GM21737 (cell line): ENCODE results near the gene ATP6AP1.

ENCODE experiments used
- ATAC-seq: cut with Tn5 transposase; IDR thresholded peaks from one replicate; pipeline ENCODE4 v1.9.1; 2021; ENCODE audit warnings: mild to moderate bottlenecking, moderate library complexity; ENCODE audit not compliant: unreplicated experiment

ATP6AP1 gene

DNA sequence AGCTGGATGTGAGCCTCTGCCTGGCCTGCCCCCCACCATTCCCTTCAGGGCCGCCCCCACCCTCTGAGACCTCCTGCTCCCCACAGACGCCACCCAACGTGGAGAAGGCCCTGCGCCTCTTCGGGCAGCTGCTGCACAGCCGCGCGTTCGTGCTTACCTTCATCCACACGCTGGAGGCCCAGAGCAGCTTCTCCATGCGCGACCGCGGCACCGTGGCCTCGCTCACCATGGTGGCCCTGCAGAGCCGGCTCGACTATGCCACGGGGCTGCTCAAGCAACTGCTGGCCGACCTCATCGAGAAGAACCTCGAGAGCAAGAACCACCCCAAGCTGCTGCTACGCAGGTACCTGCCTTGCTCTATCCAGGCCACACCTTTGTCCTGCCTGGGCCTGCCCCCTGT is 39.7 kb downstream of the ATP6AP1 start:
- no peak for ATAC-seq

DNA sequence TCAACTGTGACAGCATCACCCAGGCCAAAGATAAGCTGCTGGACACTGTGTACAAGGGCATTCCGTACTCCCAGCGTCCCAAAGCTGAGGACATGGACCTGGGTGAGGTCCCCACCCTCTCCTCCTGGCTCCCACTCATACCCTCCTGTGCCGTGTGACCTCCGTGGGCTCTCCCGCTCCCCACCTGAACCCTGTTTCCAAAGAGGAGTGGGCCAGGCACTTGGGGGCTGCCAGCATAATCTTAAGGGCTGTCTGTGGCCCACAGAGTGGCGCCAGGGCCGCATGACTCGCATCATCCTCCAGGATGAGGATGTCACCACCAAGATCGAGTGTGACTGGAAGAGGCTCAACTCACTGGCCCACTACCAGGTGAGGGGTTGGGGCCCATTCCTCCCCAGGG is 40.6 kb downstream of the ATP6AP1 start:
- ATAC-seq = no peak

DNA sequence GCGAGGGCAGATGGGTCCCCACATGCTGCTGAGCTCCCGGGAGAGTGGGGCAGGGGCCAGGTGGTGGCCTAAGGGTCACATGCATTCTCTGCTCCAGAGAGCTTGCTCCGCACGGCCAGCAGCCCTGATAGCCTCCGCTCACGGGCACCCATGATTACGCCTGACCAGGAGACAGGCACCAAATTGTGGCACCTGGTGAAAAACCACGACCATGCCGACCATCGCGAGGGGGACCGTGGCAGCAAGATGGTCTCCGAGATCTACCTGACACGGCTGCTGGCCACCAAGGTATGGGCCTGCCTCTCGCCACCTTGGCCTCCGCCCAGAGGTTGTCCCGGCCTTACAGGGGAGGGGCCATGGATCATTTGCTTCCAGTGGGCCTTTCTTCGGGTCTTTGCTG is 41.4 kb downstream of the ATP6AP1 start:
- no peak for ATAC-seq

DNA sequence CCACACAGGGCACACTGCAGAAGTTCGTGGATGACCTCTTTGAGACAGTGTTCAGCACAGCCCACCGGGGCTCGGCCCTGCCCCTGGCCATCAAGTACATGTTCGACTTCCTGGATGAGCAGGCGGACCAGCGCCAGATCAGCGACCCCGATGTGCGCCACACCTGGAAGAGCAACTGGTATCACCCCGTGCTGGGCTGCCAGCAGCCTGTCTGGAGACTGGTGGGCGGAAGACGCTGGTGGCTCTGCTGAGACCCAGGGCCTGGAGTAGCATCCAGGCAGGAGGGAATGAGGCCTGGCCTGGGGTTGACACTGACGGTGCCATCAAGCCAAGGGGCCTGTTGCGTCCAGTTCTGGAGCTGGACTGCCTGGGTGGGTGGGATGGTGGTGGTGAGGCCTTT is 42.0 kb downstream of the ATP6AP1 start:
- no peak for ATAC-seq

DNA sequence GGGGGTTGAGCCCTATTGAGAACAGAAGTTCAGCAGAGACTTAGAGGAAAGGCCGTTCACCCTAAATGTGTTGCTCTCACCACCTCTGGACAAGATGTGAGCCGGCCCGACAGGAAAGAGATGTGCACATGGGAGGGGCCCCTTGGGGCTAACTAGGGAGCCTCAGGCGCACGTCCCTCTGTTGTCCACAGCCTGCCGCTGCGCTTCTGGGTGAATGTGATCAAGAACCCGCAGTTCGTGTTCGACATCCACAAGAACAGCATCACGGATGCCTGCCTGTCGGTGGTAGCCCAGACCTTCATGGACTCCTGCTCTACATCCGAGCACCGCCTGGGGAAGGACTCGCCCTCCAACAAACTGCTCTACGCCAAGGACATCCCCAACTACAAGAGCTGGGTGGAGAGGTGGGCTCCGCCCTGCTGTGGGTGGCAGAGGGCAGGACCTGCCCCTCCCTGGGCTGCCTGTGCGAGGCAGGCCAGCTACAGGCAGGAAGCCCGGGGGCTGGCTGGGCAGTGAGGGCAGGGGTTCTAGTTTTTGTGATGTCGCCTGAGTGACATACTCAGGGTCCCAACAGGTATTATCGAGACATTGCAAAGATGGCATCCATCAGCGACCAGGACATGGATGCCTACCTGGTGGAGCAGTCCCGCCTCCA is 42.6 kb downstream of the ATP6AP1 start:
- ATAC-seq = no peak

DNA sequence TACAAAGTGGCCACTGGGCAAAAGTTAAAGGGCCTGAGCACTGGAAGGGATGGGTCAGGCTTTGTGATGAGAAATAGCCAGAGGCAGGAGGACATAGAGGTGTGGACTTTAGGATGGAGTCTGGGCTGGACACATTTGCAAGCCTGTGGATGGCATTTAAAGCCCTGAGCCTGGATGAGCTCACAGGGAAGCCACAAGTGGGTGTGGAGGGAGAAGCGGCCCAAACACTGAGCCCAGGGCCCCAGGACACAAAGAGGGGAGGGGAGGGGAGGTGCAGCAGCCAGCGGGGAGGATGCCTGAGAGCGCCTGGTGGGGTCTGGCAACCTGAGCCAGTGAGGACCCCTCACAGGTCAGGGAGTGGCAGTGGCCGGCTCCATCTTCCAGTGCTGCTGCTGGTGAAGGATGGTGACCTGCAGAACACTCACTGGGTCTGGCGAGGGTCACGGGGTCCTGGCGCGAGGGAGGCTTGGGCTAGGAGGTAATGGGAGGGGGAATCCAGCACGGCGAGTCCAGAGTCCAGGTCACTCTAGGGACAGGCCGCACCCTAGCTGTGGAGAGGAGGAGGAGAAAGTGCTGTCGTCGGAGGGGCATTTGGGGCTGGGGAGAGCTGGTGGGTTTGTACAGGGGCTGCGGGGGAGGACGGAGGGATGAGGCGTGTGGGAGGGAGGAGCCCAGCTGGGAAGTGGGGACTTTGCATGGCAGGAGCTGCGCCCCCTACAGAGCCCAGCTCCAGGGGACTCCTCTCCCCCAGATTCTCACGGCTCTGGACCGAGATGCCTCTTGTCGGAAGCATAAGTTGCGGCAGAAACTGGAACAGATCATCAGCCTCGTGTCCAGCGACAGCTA is 43.6 kb downstream of the ATP6AP1 start:
- ATAC-seq = no peak

DNA sequence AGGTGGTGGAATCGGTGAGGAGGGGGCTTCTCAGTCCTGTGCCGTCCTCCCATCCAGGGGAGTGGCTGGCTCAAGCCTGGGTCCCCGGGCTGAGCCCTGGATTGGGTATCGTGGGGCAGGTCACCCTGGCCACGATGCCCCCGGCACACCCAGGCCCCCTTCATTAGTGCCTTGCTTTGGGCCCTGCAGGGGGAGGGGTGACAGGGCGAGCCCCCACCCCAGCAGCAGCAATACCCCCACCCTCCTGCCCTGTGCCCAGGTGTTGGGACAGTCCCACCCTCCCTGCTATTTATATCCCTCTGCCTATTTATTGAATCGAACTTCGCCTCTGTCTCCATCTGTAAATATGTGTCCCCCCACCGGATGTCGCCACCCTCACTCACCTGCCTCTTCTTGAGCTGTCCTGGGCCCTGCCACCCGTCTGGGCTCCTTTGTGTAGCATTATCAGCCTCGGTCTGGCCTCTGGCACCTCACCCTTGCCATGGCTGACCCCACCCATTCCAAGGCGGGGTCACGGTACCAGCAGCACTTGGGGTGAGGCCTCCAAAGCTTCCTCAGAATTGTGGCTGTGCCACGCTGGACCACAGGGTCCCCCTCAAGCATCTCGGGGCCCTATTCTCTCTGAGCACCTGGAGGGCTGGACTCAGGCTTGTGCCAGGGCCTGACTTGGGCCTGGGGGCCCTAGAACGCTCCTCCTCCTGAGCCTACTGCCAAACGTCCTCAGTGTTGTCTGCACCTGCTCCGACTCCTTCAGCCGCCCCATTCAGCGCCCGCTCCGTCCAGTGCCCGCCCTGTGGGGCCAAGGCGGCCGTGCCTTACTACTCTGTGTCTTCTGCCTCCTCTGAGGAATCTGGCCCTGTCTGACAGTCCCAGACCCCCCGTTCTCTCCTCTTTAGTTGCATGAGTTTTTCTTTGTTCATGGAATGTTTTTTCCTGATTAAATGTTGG is 44.5 kb downstream of the ATP6AP1 start:
- ATAC-seq = no peak

DNA sequence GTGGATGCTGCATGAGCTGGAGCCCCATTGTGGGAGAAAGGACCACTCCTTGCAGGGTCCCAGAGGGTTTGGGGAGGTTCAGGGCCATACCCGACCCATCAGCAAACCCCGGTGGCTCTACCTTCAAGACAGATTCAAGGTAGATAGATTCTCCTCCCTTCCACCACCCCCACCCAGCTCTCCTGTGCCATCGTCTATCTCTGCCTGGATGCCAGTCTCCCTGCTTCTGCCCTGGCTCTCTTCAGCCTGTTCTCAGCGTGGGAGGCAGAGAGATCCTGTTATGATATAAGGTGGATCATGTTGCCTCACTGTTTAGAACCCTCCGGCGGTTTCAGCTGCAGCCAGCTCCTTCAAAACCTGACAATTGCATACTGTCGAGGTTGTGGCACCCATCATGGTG is 45.2 kb downstream of the ATP6AP1 start:
- ATAC-seq = no peak

DNA sequence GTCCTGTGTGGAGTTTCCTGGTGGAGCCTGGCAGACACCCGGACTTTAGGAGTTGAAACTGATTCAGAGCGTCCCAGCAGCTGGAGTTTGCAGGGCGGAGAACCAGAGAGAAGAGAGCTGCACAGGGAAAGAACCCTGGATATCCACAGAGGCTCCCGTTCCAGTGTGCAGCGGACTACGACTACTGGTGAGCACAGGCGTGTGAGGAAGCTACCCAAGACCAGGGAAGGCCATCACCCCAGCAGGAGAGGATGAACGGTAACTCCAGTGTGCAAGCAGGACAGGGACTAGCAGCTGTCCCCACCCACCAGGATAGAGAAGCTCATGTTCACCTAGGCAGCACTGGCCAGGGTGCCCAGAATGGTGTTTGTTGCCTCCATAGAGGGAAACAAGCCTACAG is 48.3 kb downstream of the ATP6AP1 start:
- ATAC-seq = no peak

DNA sequence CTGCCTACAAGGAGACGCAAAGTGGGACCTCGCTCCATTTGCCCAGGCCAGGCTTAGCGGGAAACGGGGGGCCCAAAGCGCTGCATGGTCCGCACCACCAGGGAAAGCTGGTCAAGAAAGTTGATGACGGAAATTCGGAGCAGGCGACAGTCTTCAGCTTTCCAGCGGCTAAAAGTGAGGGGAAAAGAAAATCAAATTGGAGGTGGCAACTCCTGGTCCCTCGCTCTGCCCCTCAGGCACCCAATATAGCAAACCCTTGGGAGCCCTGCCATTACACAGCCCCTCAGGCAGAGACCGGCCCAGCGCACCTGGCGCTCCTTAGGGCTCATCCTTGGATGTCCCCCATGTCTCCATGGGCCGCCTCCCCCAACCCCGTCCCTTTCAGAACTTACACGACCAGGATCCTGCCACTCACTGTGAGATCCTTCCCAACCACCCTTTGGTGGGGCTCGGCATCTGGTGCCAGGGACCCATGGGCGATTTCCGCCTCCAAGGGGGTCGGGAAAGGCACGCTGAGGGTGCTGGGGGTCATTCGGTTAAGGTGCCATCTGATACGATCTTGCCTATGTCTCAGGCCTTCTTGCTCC is 49.5 kb downstream of the ATP6AP1 start:
- no peak for ATAC-seq

DNA sequence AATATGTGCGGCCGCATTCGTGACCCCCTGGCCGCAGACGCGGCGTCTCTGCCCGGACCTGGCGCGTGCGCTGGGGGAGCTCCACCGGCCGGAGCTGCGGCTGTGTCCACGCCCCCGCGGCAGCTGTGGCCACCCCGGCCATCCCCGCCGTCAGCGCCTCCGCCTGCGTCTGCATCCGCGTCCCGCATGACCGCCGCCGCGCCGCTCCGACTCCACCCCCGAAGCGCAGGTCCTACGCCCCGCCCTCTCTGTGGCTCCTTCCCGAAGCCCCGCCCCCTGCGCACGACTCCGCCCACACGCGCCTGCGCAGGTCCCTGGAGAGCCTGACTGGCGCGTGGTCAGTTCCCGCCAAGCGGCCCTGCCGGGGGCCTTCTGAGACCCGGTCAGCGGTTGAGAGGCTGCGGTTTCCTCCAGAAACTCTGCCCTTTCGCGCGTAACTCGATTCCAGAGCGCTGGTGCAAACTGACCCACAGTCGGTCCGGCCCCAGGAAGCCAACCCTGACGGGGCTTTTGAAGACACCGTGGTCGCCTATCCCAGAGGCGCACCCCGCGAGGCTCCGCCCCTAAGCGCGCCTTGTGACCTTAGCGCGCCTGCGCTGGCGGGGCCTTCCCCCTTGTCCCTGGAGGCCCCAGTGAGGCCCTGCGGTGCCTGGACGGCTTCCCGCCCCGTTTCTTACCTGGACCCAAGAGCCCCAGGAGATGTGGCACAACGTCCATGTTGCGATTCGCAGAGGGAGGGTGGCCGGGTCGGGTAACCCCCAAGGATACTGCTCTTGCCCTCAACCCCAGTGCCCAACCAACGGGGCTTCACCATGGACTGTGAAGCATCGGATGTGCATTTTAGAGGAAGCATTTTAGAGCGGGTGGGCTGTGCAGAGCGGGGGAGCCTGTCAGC is 50.5 kb downstream of the ATP6AP1 start, which contains the start of gene LAGE3:
Gene LAGE3, minus strand, starts transcription at position 554 of the 895 bp plus-strand sequence. Its CDS starts 366 bp downstream, at position 188.
- peak; percentile 84 for ATAC-seq

DNA sequence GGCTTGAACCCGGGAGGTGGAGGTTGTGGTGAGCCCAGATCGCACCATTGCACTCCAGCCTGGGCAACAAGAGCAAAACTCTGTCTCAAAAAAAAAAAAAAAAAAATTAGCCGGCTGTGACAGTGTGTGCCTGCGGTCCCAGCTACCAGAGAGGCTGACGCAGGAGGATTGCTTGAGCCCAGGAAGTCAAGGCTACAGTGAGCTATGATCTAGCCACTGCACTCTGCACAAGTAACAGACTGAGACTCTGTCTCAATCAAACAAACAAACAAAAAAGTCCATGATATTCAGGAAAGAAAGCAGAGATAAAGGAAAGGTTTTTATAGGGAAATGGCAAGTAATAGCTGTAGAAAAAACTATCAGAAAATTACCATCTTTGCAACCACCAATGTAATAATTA is 52.7 kb downstream of the ATP6AP1 start:
- ATAC-seq = no peak

DNA sequence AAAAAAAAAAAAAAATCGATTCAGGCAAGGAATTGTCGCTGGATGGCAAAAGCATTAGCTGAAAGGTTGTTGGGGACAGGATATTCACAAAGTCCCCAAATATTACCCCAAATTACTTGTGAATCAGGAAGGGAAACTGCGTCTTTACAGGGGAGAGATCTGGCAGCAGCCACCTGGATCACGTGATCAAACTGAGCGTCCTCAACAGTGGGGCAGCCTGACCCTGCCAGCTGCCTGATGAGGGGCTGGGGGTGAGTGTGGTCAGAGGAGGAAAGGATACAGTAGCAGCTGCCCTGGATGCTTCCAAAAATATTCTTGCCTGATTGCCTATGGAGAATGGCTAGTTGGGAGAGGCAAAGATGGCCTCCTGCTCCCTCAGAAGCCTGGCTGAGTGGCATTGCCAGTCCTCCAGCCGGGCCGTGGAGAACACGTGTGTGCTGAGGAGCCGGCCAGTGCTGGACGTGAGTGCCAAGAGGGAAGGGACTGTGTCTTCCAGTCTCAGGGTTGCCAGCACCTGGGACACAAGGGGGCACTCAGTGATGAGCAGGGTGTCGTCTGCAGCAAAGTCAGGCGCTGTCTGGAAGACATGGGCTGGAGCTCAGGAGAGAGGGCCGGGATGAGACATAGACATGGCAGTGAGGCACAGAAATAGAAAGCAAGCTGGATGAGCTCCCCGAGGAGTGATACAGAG is 53.6 kb downstream of the ATP6AP1 start:
- ATAC-seq = no peak

DNA sequence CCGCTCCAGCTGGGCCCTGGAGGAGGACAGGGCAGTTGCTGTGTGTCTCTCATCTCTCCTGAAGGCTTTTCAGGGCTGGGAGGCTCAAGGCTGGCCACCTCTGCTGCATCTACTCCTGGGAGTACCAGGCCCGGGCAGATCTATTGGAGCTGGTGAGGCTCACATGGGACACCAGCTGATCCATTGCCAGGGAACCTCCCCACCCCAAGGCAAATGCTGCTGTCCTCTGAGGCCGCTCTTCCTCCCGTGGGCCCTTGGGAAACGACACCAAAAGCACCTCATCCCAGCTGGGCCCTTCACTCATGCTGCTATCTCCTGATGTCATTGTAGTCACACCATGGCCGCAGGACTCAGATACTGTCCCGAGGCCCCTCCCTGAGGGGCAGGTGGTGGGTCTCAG is 54.3 kb downstream of the ATP6AP1 start:
- no peak for ATAC-seq

DNA sequence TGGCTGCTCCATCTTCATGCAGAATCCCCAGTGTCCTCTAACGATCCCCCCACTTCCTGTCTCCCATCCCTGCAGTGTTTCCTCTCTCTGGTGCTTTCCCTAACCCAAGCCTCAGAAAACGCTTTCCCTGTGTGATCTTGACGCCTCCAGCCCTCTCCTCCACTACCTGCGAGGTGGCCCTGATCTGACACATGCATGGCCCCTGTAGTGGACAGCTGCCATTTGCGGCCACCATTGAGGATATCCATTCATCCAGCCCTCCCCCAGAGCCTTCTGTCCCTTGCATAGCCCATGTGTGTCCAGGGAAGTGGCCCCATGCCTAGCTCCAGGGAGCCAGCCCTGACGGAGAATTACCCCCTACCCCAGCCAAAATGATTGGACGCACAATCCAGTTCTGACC is 54.8 kb downstream of the ATP6AP1 start:
- ATAC-seq = no peak

DNA sequence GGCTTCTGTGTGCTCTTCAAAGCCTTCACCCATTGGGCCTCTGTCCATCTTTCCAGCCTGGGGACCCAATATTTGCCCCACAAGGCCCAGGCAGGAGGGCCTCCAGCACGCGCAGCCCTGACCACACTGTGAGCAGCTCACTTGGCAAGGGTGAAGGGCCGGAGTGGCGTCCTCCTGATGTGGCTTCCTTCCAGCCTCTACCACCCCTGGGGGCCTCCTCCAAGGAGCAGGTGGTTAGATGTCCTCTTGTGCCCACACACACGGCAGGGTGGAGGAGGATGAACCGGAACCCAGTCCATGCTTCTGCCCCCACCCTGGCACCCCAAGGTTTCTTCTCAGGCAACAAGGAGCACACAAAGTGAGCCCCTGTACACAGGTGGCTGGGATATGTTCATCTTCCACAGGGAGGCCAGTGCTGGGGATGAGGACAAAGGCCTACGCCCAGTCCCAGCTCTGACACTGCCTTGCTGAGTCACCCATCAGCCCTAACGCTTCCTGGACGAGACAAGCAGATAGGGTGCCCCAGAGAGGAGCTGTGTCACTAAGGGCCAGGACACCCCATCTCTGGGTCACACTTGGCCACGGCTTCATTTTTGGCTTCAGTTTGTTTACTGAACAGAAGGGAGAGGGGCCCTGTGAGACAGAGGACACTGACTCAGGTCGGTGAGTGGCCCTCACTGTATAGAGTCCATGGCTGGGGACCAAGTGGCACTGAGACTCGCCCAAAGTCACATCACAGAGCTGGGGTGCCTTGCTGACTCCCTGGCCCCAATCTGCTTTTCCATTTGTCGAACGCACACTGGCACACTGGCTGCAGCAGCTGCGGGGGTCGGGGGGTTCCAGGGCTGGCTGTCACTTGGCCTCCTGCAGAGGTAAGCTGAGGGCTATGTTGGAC is 56.0 kb downstream of the ATP6AP1 start:
- no peak for ATAC-seq

DNA sequence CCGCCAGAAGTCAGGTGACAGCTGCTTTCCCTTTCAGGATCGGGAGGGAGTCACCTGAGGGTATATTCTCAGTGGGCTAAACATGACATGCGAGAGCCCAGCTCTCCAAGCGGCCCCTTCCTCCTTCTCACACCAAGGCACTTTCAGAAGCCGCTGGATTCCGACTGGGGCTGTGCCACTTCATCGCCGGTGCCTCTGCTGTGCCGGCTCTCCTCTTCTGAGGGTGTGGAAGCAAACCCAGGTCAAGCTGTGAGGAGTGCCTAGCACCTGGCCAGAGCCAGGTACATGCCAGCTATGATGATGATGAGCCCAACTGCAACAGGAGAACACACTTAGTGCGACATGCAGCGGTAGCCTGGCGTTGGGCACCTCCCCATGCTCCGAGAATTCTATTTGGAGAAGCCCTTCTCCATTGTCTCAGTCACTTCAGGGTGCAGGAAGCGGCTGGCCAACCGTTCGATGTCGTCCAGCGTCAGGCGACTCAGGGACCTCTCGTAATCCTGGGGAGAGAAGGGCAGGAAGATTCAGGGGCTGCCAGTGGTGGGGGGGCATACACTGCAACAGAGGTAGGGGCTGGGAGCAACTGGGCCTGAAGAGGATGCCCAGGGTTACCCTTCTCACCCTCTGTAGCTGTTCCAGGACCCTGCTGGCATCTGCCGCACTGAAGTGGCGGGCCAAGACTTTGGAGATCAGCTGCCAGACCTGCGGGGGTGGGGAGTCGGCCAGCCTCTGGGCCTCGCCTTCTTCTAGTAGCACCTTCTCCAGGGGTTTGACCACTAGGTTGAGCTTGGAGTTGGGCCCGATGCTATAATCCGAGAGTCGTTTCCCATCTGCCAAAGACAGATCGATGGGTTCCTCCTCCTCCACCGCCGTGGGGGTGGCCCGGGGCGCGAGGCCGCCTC is 56.9 kb downstream of the ATP6AP1 start:
- ATAC-seq = no peak
